Gastroesophageal sphincter (tissue), 4 donors: ENCODE results near the gene CHIT1. TPM values are rescaled to one million over a fixed set of nuclear protein-coding genes. Genes with fewer than 3 reads are reported as not detected.

Source experiments
- ATAC-seq: fragments of 150-250 bp; one replicate; pipeline ENCODE4 v1.9.1; 2016; ENCODE audit warnings: mild to moderate bottlenecking, moderate library complexity
- H3K27ac ChIP-seq, 4 donors: fragments of 200-600 bp; sonication (generic) in 3 of 4; 1 replicate in 3 of 4; 2 replicates in 1 of 4; pipeline ENCODE4 v1.5.1; 2016 to 2019
- H3K27me3 ChIP-seq: fragments of 200-600 bp; sonication (generic); one replicate; pipeline ENCODE4 v1.5.1; 2019
- H3K36me3 ChIP-seq, 2 donors: fragments of 200-600 bp; sonication (generic); one replicate each; pipeline ENCODE4 v1.5.1; 2019; ENCODE audit warnings: control low read depth in 1 of 2
- H3K4me1 ChIP-seq, 3 donors: fragments of 200-600 bp; sonication (generic); 1 replicate in 2 of 3; 2 replicates in 1 of 3; pipeline ENCODE4 v1.5.1; 2016 to 2019; ENCODE audit warnings: control low read depth in 2 of 3
- H3K4me3 ChIP-seq, 2 donors: fragments of 200-600 bp; sonication (generic); one replicate each; pipeline ENCODE4 v1.5.1; 2019; ENCODE audit warnings: mild to moderate bottlenecking in 1 of 2, moderate library complexity in 1 of 2
- H3K9me3 ChIP-seq, 3 donors: fragments of 200-600 bp; sonication (generic); one replicate each; pipeline ENCODE4 v1.5.1; 2017 to 2019; ENCODE audit warnings: control low read depth in 2 of 3
- EP300 ChIP-seq: sonication (generic); formaldehyde crosslinking; IDR thresholded peaks from one replicate; pipeline ENCODE4 v1.6.1; 2017; ENCODE audit warnings: antibody characterized with exemption, mild to moderate bottlenecking
- POLR2A ChIP-seq, 2 donors: fragments of 450-650 bp; IDR thresholded peaks; one replicate each; pipeline ENCODE4 v1.6.1; 2017; ENCODE audit warnings: antibody characterized with exemption in 2 of 2, mild to moderate bottlenecking in 2 of 2, moderate library complexity in 1 of 2
- POLR2AphosphoS5 ChIP-seq: sonication (generic); formaldehyde crosslinking; IDR thresholded peaks from one replicate; pipeline ENCODE4 v1.6.1; 2017; ENCODE audit warnings: antibody characterized with exemption
- WGBS, 2 donors: methylation state at CpG; one replicate each; pipeline ENCODE4 v1.1.5; 2018; ENCODE audit warnings: low coverage in 1 of 2; 5-methylcytosine and 5-hydroxymethylcytosine counted together
- total RNA-seq, 4 donors: library from RNA; depleted of rRNA; stranded (reverse); fragments of >200 nt; gene quantifications; one replicate each; pipeline ENCODE4 v1.1.0, GENCODE V29; 2016
- TF ChIP-seq, protein P1 (sequence below), 4 experiments: fragments of 200-600 bp in 2 of 4; fragments of 450-650 bp in 2 of 4; sonication (generic) in 1 of 4; IDR thresholded peaks; one replicate each; pipeline ENCODE4 v1.5.1; 2017 to 2019; ENCODE audit warnings: antibody characterized with exemption in 4 of 4, mild to moderate bottlenecking in 2 of 4, moderate library complexity in 2 of 4

Gene CHIT1
- total RNA-seq, 4 donors from 2014 or later: 0.13 to 0.16 TPM; not detected in 2

GRCh38 chr1:203185061-203185461, 44.4 kb downstream of the CHIT1 start:
- TF ChIP-seq POLR2AphosphoS5: no peak
- TF ChIP-seq EP300: no peak
- TF ChIP-seq, protein P1, sequence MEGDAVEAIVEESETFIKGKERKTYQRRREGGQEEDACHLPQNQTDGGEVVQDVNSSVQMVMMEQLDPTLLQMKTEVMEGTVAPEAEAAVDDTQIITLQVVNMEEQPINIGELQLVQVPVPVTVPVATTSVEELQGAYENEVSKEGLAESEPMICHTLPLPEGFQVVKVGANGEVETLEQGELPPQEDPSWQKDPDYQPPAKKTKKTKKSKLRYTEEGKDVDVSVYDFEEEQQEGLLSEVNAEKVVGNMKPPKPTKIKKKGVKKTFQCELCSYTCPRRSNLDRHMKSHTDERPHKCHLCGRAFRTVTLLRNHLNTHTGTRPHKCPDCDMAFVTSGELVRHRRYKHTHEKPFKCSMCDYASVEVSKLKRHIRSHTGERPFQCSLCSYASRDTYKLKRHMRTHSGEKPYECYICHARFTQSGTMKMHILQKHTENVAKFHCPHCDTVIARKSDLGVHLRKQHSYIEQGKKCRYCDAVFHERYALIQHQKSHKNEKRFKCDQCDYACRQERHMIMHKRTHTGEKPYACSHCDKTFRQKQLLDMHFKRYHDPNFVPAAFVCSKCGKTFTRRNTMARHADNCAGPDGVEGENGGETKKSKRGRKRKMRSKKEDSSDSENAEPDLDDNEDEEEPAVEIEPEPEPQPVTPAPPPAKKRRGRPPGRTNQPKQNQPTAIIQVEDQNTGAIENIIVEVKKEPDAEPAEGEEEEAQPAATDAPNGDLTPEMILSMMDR (IDR thresholded peaks at IDR 0.05): no peak
- TF ChIP-seq POLR2A (IDR thresholded peaks at IDR 0.05): no peak
- no peak overlapping the region for H3K27ac ChIP-seq
- H3K4me3 ChIP-seq: no peak overlapping the region
- H3K9me3 ChIP-seq: no peaks in the 10 kb centered on the region
- no peak for ATAC-seq
- 90 to 100% methylated on average over 2 to 9 of the region's 10 CpGs for WGBS, 2 donors
- peaks cover 0 to 15% (median 0%) of the 10 kb centered on the region in 3 donors for H3K4me1 ChIP-seq
- H3K36me3 ChIP-seq: no peaks in the 10 kb centered on the region
- H3K27me3 ChIP-seq: no peaks in the 10 kb centered on the region

- no CpG with 5 or more reads among the region's 4 CpGs for WGBS, 2 donors
- ATAC-seq: no peak
- Histone ChIP-seq H3K4me1 (peaks cover 0 to 15% (median 0%) of the 10 kb centered on the region in 3 donors), H3K27me3 (no peaks in the 10 kb centered on the region), H3K36me3 (no peaks in the 10 kb centered on the region), H3K4me3 (no peak overlapping the region), H3K9me3 (no peaks in the 10 kb centered on the region), H3K27ac (no peak overlapping the region)
- no peak for TF ChIP-seq POLR2AphosphoS5
- TF ChIP-seq, protein P1 (IDR thresholded peaks at IDR 0.05): no peak
- no peak for TF ChIP-seq POLR2A (IDR thresholded peaks at IDR 0.05)
- no peak for TF ChIP-seq EP300
Observed at GRCh38 chr1:203184467-203184866, 45.0 kb downstream of the CHIT1 start.

DNA sequence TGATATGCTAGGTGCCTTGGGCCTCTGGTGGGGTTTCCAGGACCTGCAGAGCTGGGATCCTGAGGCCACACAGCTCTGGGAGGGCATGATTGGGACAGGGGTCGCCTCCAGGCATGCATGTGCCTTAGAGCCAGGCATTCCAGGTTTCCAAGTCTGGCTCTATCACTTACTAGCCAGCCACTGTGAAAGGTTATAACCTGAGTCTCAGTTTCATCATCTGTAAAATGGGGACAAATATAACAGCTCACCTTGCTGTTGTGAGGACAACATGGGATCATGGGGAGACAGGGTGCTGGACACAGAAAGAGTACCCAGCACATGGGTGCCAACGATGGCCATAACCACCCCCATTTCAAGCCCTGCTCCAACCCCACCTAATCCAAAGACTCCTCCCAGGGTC, 45.6 kb downstream of the CHIT1 start:
- no peak overlapping the region for H3K27ac ChIP-seq
- H3K4me1 ChIP-seq: peaks cover 0 to 15% (median 0%) of the 10 kb centered on the region in 3 donors
- no peaks in the 10 kb centered on the region for H3K9me3 ChIP-seq
- TF ChIP-seq, protein P1 (IDR thresholded peaks at IDR 0.05): no peak
- no peak for TF ChIP-seq EP300
- TF ChIP-seq POLR2AphosphoS5: no peak
- no peak for TF ChIP-seq POLR2A (IDR thresholded peaks at IDR 0.05)
- H3K4me3 ChIP-seq: no peak overlapping the region
- 100% methylated on average over 1 of the region's 2 CpGs for WGBS, 2 donors
- no peak for ATAC-seq
- H3K36me3 ChIP-seq: no peaks in the 10 kb centered on the region
- H3K27me3 ChIP-seq: no peaks in the 10 kb centered on the region

DNA sequence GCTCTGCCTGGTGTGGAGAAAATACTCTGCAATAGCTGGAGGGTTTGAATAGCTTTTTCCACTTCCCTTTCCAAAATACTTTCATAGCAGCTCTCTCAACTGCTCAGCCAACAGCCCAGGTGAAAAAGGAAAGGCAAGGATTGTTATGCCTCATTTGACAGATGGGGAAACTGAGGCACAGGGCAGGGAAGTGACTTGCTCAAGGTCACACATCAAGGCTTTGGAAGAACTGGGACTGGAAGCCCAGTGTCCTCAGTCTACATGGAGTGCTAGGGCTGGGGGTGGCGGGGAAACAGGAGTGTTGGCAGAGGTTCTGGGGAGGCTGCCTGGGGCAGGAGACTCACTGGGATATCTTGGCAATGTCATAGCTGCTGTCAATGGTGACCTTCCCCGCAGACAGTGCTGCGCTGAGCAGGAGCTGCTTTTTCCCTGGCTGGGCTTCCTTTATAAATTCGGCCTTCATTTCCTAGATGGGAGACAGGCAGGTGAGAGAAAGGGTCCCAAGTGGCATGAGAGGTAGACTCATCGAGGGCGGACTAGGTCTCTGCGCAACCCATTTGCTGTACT, 47.0 kb downstream of the CHIT1 start:
- WGBS, 2 donors: 87 to 90% methylated on average over 5 to 6 of the region's 7 CpGs
- Histone ChIP-seq H3K9me3 (no peaks in the 10 kb centered on the region), H3K27ac (no peak overlapping the region), H3K4me3 (no peak overlapping the region), H3K27me3 (no peaks in the 10 kb centered on the region), H3K36me3 (no peaks in the 10 kb centered on the region), H3K4me1 (peaks cover 0 to 10% (median 0%) of the 10 kb centered on the region in 3 donors)
- TF ChIP-seq, protein P1 (IDR thresholded peaks at IDR 0.05): no peak
- TF ChIP-seq POLR2AphosphoS5 (no peak), POLR2A (IDR thresholded peaks at IDR 0.05) (no peak), EP300 (no peak)
- no peak for ATAC-seq

GRCh38 chr1:203181586-203182386, 47.7 kb downstream of the CHIT1 start:
- WGBS, 2 donors: 92 to 100% methylated on average over 1 to 4 of the region's 10 CpGs
- TF ChIP-seq, protein P1 (IDR thresholded peaks at IDR 0.05): no peak
- TF ChIP-seq POLR2AphosphoS5 (no peak), POLR2A (IDR thresholded peaks at IDR 0.05) (no peak), EP300 (no peak)
- no peak for ATAC-seq

More at GRCh38 chr1:203181586-203182386, 47.7 kb downstream of the CHIT1 start:
- H3K4me1 ChIP-seq: peaks cover 0 to 4% (median 0%) of the 10 kb centered on the region in 3 donors
- no peak overlapping the region for H3K4me3 ChIP-seq
- H3K27ac ChIP-seq: no peak overlapping the region
- H3K9me3 ChIP-seq: no peaks in the 10 kb centered on the region
- no peaks in the 10 kb centered on the region for H3K36me3 ChIP-seq
- H3K27me3 ChIP-seq: no peaks in the 10 kb centered on the region
